ENCODE measurements around the gene DDX1. TPM values are rescaled to one million over a fixed set of nuclear protein-coding genes. Genes with fewer than 3 reads are reported as not detected.

DDX1 gene
- total and polyA plus RNA-seq, 2 experiments from 2014 or later = 99.9 to 102 TPM

DNA sequence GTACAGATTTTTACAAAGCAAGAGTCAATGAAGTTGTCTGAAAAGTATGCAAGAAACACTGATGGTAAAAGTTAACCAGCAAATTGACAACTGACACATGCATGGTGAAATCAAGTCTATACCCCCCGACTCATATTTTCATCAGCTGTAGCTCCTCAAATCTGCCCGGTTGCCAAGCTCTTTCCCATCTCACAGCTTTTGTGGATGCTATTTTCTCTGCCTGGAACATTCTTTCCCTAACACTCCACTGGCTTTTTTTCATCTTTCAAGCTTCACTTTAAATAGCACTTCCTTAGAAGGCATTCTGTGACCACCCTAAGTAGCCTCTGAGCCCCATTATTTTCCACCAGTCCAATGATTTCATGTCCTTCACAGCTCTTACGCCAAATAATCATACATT is 48.6 kb upstream of the DDX1 start (continued):
- no peak for TF ChIP-seq CTCF (conservative IDR thresholded peaks at IDR 0.05; ENCODE audit: low read depth in 2 of 2)
- TF ChIP-seq, protein P1, sequence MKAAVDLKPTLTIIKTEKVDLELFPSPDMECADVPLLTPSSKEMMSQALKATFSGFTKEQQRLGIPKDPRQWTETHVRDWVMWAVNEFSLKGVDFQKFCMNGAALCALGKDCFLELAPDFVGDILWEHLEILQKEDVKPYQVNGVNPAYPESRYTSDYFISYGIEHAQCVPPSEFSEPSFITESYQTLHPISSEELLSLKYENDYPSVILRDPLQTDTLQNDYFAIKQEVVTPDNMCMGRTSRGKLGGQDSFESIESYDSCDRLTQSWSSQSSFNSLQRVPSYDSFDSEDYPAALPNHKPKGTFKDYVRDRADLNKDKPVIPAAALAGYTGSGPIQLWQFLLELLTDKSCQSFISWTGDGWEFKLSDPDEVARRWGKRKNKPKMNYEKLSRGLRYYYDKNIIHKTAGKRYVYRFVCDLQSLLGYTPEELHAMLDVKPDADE (IDR thresholded peaks at IDR 0.05) = no peak
- no peak for TF ChIP-seq REST (IDR thresholded peaks at IDR 0.05; ENCODE audit: unreplicated experiment)
- TF ChIP-seq JUNB (IDR thresholded peaks at IDR 0.05; ENCODE audit: unreplicated experiment) = no peak
- no peak for TF ChIP-seq EZH2phosphoT487 (IDR thresholded peaks at IDR 0.05; ENCODE audit: unreplicated experiment)
- no peak for TF ChIP-seq CREB1 (CRISPR knock-in tag; IDR thresholded peaks at IDR 0.05; ENCODE audit: low read depth)
- no peak for TF ChIP-seq POLR2AphosphoS5 (IDR thresholded peaks at IDR 0.05; ENCODE audit: low read depth)
- TF ChIP-seq NANOG (IDR thresholded peaks at IDR 0.05; ENCODE audit: borderline replicate concordance) = no peak

- Histone ChIP-seq H3K4me2 (no peak overlapping the region), H3F3A (replicated peaks; ENCODE audit: low read depth) (no peaks in the 10 kb centered on the region), H2AFZ (no peak overlapping the region), H3K4me1 (ENCODE audit: insufficient read depth) (no peaks in the 10 kb centered on the region), H3K27ac (ENCODE audit: low read depth) (no peak overlapping the region), H4K20me1 (replicated peaks; ENCODE audit: insufficient read depth) (no peaks in the 10 kb centered on the region; the same call in 1 of the 2 replicates), H3K9me2 (ENCODE audit: insufficient read depth) (no peaks in the 10 kb centered on the region), H3K27me3 (ENCODE audit: insufficient read depth) (no peaks in the 10 kb centered on the region), H3K36me3 (ENCODE audit: insufficient read depth) (no peaks in the 10 kb centered on the region), H3K4me3 (no peak overlapping the region), H3K79me2 (replicated peaks; ENCODE audit: insufficient read depth) (no peaks in the 10 kb centered on the region)
- peaks cover 4% of the 10 kb centered on the region; the same call in 2 of the 3 replicates for H3K9me3 Mint-ChIP-seq
- H3K4me1 Mint-ChIP-seq = no peaks in the 10 kb centered on the region
- TF ChIP-seq, protein P1 (IDR thresholded peaks at IDR 0.05) = no peak
- TF ChIP-seq JUNB (IDR thresholded peaks at IDR 0.05; ENCODE audit: unreplicated experiment) = no peak
- no peak for TF ChIP-seq ZNF331 (CRISPR knock-in tag; IDR thresholded peaks at IDR 0.05; ENCODE audit: low read depth)
- TF ChIP-seq ZNF114 (CRISPR knock-in tag; IDR thresholded peaks at IDR 0.05) = no peak
- no peak for TF ChIP-seq CTCF (conservative IDR thresholded peaks at IDR 0.05; ENCODE audit: low read depth in 2 of 2)
- no peak for TF ChIP-seq REST (IDR thresholded peaks at IDR 0.05; ENCODE audit: unreplicated experiment)
- peaks cover 17% of the 10 kb centered on the region for H3K36me3 Mint-ChIP-seq (ENCODE audit: low read depth)
- ATAC-seq = no peak
- no peak for DNase-seq (ENCODE audit: low spot score)
- H3K27ac Mint-ChIP-seq = no peak overlapping the region
- H3K4me3 Mint-ChIP-seq = no peak overlapping the region
- no peaks in the 10 kb centered on the region for H3K27me3 Mint-ChIP-seq (ENCODE audit: insufficient read depth, low read depth, poor library complexity)
These were observed 48.1 kb upstream of the DDX1 start for GRCh38 chr2:15543541-15543940.

Measured in GM23338 (cell line).